A673 (cell line): ENCODE measurements around the gene NF1. TPM values are rescaled to one million over a fixed set of nuclear protein-coding genes. Genes with fewer than 3 reads are reported as not detected.

Experiments
- BruUV-seq: library from RNA; stranded (reverse); fragments of 400-500 nt; replicated peaks from 2 replicates; lab custom pipeline; 2021; lab: Mats Ljungman, UMichigan
- CTCF ChIA-PET: fragments of 300-600 bp; sonication (Branson Sonifier 250); formaldehyde crosslinking; loops from one replicate; lab custom pipeline; 2022; ENCODE audit warnings: antibody characterized with exemption; lab: Charles Lee
- POLR2A ChIA-PET: fragments of 300-600 bp; sonication (Branson Sonifier 250); formaldehyde crosslinking; loops from one replicate; lab custom pipeline; 2022; ENCODE audit warnings: antibody characterized with exemption; ENCODE audit not compliant: low non-redundant PET; lab: Charles Lee
- DNase-seq: peaks from one replicate; pipeline ENCODE4 v3.0.0-alpha.2; 2015; ENCODE audit warnings: low spot score
- H3K27ac ChIP-seq: fragments of 200-600 bp; sonication (generic); 2 replicates; pipeline ENCODE4 v1.5.1; 2016; ENCODE audit warnings: mixed run types, low read depth, mild to moderate bottlenecking, mixed read lengths, antibody characterized with exemption, low read length; ENCODE audit not compliant: poor library complexity, severe bottlenecking
- H3K27me3 ChIP-seq: fragments of 200-600 bp; sonication (generic); replicated peaks from 2 replicates; pipeline ENCODE4 v1.6.1; 2017; ENCODE audit warnings: mixed run types, low read depth, mild to moderate bottlenecking, mixed read lengths, antibody characterized with exemption, low read length; ENCODE audit not compliant: insufficient read depth, poor library complexity
- H3K36me3 ChIP-seq: fragments of 200-600 bp; sonication (generic); 2 replicates; pipeline ENCODE4 v1.6.1; 2016; ENCODE audit warnings: mixed run types, mild to moderate bottlenecking, mixed read lengths, antibody characterized with exemption, low read length; ENCODE audit not compliant: insufficient read depth, poor library complexity, severe bottlenecking
- H3K4me1 ChIP-seq: fragments of 200-600 bp; sonication (generic); 2 replicates; pipeline ENCODE4 v1.6.1; 2017; ENCODE audit warnings: mixed run types, mild to moderate bottlenecking, mixed read lengths, antibody characterized with exemption, low read length; ENCODE audit not compliant: insufficient read depth, poor library complexity, severe bottlenecking
- H3K4me3 ChIP-seq: fragments of 200-600 bp; sonication (generic); 2 replicates; pipeline ENCODE4 v1.5.1; 2016; ENCODE audit warnings: low read depth, mixed run types, mild to moderate bottlenecking, mixed read lengths, low read length; ENCODE audit not compliant: poor library complexity, severe bottlenecking
- H3K9me3 ChIP-seq: fragments of 200-600 bp; sonication (generic); 2 replicates; pipeline ENCODE4 v1.6.1; 2016; ENCODE audit warnings: mixed run types, low read depth, mild to moderate bottlenecking, mixed read lengths, antibody characterized with exemption, low read length; ENCODE audit not compliant: poor library complexity, severe bottlenecking
- EZH2 ChIP-seq: fragments of 200-600 bp; sonication (generic); IDR thresholded peaks from 2 replicates; pipeline ENCODE4 v1.6.1; 2017; ENCODE audit warnings: borderline replicate concordance, low read depth, mild to moderate bottlenecking, mixed read lengths, antibody characterized with exemption, low read length; ENCODE audit not compliant: poor library complexity, severe bottlenecking
- intact Hi-C: fragments of 100-400 bp; cut with micrococcal nuclease; formaldehyde crosslinking; loops from one replicate; pipeline ENCODE4 v1.10.0; 2022; ENCODE audit not compliant: unreplicated experiment
- total RNA-seq: library from RNA; stranded (reverse); gene quantifications from 2 replicates; pipeline ENCODE4 v1.2.3, GENCODE V29; 2021
- TF ChIP-seq, protein P1 (sequence below): fragments of 300-800, 200-600 bp; sonication (generic); conservative IDR thresholded peaks from 2 replicates; pipeline ENCODE4 v1.5.1; 2017; ENCODE audit warnings: low read depth, mild to moderate bottlenecking, antibody characterized with exemption, low read length, moderate library complexity, mixed read lengths

Gene NF1
- total RNA-seq, 1 experiment from 2014 or later = 32.1 TPM

DNA sequence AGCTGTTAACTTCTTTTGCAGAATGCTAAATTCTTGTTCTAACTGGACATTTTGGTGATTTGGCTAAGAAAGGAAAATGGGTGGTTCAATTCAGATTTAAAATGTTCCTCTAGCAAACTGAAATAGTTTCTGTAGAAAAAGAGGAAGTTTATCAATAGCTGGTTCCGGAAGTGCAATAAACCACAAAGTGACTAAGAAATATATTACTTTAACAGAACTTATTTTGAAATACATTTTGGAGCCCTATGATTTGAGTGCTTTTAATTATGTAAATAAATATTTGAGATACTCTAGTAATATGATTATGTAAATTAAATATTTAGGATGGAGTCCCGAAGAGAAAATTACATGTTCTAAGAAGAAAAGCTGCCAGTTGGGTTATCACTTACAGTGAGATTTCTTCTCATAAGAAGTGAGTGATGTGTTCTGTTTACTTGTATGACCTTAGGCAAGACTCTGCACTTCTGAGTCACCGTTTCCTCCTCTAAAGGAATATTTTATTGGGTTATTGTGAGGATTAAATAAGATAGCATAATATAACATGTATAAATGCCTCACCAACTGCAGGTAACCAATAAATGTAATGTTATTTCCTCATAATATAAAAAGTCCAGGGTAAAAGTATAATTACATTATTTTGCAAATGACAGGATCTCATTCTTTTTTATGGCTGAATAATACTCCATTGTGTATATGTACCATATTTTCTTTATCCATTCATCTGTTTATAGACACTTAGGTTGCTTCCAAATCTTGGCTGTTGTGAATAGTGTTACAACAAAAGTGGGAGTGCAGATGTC, 219.4 kb downstream of the NF1 start, which contains the start of gene EVI2B:
Gene EVI2B (minus strand): TSS at position 73 of the 800 bp plus-strand sequence. CDS start 8,445 bp downstream, outside the sequence.
- DNase-seq = peak; percentile 76
- no peaks in the 10 kb centered on the region for H3K27me3 ChIP-seq
- CTCF ChIA-PET = no interaction called here
- peak within 1 kb of the TSS; percentile 52 for H3K27ac ChIP-seq
- POLR2A ChIA-PET = no interaction called here
- no peaks in the 10 kb centered on the region for H3K36me3 ChIP-seq
- TF ChIP-seq, protein P1, sequence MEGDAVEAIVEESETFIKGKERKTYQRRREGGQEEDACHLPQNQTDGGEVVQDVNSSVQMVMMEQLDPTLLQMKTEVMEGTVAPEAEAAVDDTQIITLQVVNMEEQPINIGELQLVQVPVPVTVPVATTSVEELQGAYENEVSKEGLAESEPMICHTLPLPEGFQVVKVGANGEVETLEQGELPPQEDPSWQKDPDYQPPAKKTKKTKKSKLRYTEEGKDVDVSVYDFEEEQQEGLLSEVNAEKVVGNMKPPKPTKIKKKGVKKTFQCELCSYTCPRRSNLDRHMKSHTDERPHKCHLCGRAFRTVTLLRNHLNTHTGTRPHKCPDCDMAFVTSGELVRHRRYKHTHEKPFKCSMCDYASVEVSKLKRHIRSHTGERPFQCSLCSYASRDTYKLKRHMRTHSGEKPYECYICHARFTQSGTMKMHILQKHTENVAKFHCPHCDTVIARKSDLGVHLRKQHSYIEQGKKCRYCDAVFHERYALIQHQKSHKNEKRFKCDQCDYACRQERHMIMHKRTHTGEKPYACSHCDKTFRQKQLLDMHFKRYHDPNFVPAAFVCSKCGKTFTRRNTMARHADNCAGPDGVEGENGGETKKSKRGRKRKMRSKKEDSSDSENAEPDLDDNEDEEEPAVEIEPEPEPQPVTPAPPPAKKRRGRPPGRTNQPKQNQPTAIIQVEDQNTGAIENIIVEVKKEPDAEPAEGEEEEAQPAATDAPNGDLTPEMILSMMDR = no peak
- no peak for TF ChIP-seq EZH2
- H3K4me1 ChIP-seq = peaks cover 7% of the 10 kb centered on the region
- no peaks in the 10 kb centered on the region for H3K9me3 ChIP-seq
- BruUV-seq = no TSS peak
- intact Hi-C loops = loop anchor here (10.0 kb wide), 1 partner anchor 59 kb away; no protein-coding TSS in a partner anchor
- no peak within 1 kb of the TSS for H3K4me3 ChIP-seq

GRCh38 chr17:31314782-31315100, 220.0 kb downstream of the NF1 start:
- Histone ChIP-seq H3K4me1 (peaks cover 7% of the 10 kb centered on the region), H3K36me3 (no peaks in the 10 kb centered on the region), H3K4me3 (no peak overlapping the region), H3K27ac (peak overlapping the region; percentile 42), H3K27me3 (no peaks in the 10 kb centered on the region), H3K9me3 (no peaks in the 10 kb centered on the region)
- TF ChIP-seq, protein P1 = no peak
- no peak for TF ChIP-seq EZH2
- no peak for DNase-seq
- CTCF ChIA-PET = no interaction called here
- intact Hi-C loops = loop anchor here (10.0 kb wide), 1 partner anchor 60 kb away; no protein-coding TSS in a partner anchor
- no TSS peak for BruUV-seq
- POLR2A ChIA-PET = no interaction called here

DNA sequence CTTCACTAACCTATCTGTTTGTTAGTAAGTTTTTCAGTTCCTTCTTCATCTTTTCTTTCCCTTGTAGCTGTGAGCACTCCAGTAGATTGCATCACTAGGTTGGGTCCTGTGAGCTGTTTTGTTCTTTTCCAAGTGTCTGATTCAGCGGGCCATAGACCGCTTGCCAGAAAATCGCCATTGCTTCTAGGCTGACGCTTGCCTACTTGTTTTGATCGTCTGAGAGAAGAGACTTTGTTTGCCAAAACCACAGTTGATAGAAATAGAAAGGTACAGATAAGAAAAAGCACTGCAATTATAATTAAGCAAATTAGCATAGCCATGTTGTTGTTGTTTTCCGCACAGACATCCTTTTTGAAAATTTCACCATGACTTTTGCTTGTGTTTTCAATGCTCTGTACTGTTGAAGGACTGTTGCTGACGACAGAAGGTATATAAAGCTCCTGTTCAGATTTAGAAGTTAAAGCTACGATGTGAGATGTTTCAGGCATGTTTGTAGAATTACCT, 223.6 kb downstream of the NF1 start:
- CTCF ChIA-PET = no interaction called here

More for the DNA sequence above, 223.6 kb downstream of the NF1 start:
- Histone ChIP-seq H3K36me3 (no peaks in the 10 kb centered on the region), H3K9me3 (no peaks in the 10 kb centered on the region), H3K4me1 (peaks cover 6% of the 10 kb centered on the region), H3K27ac (no peak overlapping the region), H3K4me3 (no peak overlapping the region), H3K27me3 (no peaks in the 10 kb centered on the region)
- TF ChIP-seq EZH2 = no peak
- TF ChIP-seq, protein P1 = no peak
- POLR2A ChIA-PET = no interaction called here
- intact Hi-C loops = loop anchor here (10.0 kb wide), 1 partner anchor 64 kb away; no protein-coding TSS in a partner anchor
- DNase-seq = no peak
- BruUV-seq = no TSS peak
